ENCODE measurements around the gene QRFP. TPM values are rescaled to one million over a fixed set of nuclear protein-coding genes. Genes with fewer than 3 reads are reported as not detected.

QRFP gene
- total and polyA plus RNA-seq, 4 donors = 0.05 TPM; not detected in 3

DNA sequence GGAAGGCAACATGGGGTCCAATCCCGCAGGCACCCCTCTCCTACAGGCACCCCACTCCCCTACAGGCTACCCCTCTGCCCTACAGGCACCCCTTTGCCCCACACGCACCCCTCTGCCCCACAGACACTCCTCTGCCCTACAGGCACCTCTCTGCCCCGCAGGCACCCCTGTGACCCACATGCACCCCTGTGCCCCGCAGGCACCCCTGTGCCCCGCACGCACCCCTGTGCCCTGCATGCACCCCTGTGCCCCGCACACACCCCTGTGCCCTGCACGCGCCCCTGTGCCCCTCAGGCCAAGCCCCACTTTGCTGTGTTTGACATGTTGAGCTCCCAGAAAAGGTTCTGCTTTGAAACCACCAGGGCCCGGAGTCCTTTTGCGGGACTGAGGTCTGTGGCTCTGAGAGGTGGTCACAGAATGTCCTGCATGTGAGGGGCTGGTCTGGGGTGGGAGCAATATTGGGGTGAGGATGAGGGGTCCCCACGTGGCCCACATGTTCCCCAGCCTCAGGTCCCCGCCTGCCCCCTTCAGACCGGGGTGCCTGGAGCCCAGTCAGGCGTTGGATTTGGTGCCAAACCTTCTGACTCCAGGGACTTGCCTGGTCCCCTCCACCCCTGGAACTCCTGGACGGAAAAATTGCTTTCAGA lies 616 bp upstream of the QRFP start:
- 76% methylated on average over 16 of the region's 16 CpGs for WGBS
- DNase-seq (ENCODE audit: low spot score) = no peak
- no peak overlapping the region for H3K9ac ChIP-seq (ENCODE audit: low read depth in 1 of 2, low read length in 2 of 2)
- H3K27me3 ChIP-seq (ENCODE audit: control insufficient read depth in 4 of 4, insufficient read depth in 4 of 4, low read length in 3 of 4) = no peaks in the 10 kb centered on the region
- H3K9me3 ChIP-seq (ENCODE audit: control insufficient read depth in 4 of 4, low read length in 3 of 4) = no peaks in the 10 kb centered on the region
- H3K4me3 ChIP-seq (ENCODE audit: low read depth in 1 of 3, low read length in 3 of 3) = no peak overlapping the region
- TF ChIP-seq RAD21 (IDR thresholded peaks at IDR 0.05) = no peak
- no peak for TF ChIP-seq GABPA (IDR thresholded peaks at IDR 0.05 in 1 of 2, conservative IDR thresholded peaks at IDR 0.05 in 1 of 2)
- TF ChIP-seq NR2F2 (IDR thresholded peaks at IDR 0.05) = no peak
- TF ChIP-seq EGR1 (IDR thresholded peaks at IDR 0.05; ENCODE audit: low read depth in 2 of 2) = no peak
- TF ChIP-seq FOXA2 (IDR thresholded peaks at IDR 0.05) = no peak
- TF ChIP-seq, protein P1, sequence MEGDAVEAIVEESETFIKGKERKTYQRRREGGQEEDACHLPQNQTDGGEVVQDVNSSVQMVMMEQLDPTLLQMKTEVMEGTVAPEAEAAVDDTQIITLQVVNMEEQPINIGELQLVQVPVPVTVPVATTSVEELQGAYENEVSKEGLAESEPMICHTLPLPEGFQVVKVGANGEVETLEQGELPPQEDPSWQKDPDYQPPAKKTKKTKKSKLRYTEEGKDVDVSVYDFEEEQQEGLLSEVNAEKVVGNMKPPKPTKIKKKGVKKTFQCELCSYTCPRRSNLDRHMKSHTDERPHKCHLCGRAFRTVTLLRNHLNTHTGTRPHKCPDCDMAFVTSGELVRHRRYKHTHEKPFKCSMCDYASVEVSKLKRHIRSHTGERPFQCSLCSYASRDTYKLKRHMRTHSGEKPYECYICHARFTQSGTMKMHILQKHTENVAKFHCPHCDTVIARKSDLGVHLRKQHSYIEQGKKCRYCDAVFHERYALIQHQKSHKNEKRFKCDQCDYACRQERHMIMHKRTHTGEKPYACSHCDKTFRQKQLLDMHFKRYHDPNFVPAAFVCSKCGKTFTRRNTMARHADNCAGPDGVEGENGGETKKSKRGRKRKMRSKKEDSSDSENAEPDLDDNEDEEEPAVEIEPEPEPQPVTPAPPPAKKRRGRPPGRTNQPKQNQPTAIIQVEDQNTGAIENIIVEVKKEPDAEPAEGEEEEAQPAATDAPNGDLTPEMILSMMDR (IDR thresholded peaks at IDR 0.05; ENCODE audit: low read depth, low read length, missing input control) = no peak
- no peak for TF ChIP-seq HNF4G (IDR thresholded peaks at IDR 0.05)
- TF ChIP-seq TAF1 (conservative IDR thresholded peaks at IDR 0.05) = no peak
- no peak for TF ChIP-seq HNF4A (conservative IDR thresholded peaks at IDR 0.05)
- TF ChIP-seq, protein P2, sequence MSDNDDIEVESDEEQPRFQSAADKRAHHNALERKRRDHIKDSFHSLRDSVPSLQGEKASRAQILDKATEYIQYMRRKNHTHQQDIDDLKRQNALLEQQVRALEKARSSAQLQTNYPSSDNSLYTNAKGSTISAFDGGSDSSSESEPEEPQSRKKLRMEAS (IDR thresholded peaks at IDR 0.05) = no peak
- TF ChIP-seq SP1 (IDR thresholded peaks at IDR 0.05) = no peak
- H3K27ac ChIP-seq (ENCODE audit: low read depth in 1 of 2, low read length in 2 of 2) = no peak overlapping the region
- no peaks in the 10 kb centered on the region for H3K4me1 ChIP-seq (ENCODE audit: control insufficient read depth in 4 of 4, insufficient read depth in 4 of 4, low read length in 3 of 4)
- peaks cover 0 to 2% (median 0%) of the 10 kb centered on the region in 4 donors for H3K36me3 ChIP-seq (ENCODE audit: control insufficient read depth in 4 of 4, insufficient read depth in 3 of 4, low read depth in 1 of 4, low read length in 3 of 4)

DNA sequence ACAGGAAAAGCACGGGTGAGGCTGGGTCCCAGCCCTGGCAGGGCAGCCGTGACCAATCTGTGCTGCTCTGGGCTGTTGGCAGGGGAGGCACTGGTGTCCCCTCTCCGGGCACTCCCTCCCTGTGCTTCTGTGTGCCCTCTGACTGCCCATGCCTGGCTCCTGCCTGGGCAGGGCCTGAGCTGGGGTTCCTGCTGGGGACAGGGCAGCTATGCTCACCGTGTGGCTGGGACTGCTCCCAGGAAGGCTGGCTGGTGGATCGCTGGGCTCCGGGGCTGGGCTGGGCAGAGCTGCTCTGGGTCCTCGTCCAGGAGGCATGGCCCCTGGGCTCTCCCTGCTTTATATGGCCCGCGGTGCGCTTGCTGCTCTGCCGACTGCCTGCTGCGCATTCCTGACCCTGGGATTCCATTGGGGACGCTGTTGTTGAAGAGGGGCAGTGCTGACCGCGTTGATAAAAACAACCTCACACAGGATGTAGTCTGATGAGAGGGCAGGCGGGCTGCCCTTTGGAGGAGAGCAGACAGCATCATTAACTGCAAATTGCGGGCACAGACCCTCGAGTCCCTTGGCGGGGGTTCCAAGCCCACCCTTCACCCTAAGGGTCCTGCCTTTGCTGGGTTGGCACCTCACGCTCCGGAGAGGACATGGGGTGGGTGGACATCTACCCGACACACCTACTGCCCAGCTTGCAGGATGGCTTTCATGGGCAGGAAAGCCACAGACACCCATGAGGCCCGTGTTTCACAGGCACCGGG lies 955 bp downstream of the QRFP start:
- 59% methylated on average over 24 of the region's 24 CpGs for WGBS
- no peak overlapping the region for H3K27ac ChIP-seq (ENCODE audit: low read depth in 1 of 2, low read length in 2 of 2)
- H3K4me1 ChIP-seq (ENCODE audit: control insufficient read depth in 4 of 4, insufficient read depth in 4 of 4, low read length in 3 of 4) = no peaks in the 10 kb centered on the region

DNA sequence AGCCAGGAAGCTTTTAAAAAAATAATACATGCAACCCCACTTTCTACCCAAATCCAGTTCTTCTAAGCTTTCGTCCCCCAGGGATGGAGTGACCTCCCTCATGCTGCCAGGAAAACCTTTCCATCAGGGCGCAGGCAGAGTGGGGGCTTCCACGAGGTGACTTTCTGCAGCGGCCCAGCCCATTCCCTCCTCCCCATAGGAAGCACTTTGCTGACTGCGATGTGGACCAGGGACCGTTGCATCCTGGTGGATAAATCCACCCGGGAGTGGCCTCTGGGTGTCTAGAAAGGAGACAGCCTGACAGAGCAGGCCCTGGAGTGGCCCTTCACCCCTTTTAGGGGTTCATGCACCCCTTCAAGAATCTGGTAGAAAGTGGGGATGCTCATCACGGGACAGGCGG lies 1.6 kb downstream of the QRFP start:
- no peak for DNase-seq (ENCODE audit: low spot score)
- no peaks in the 10 kb centered on the region for H3K9me3 ChIP-seq (ENCODE audit: control insufficient read depth in 4 of 4, low read length in 3 of 4)
- no peaks in the 10 kb centered on the region for H3K4me1 ChIP-seq (ENCODE audit: control insufficient read depth in 4 of 4, insufficient read depth in 4 of 4, low read length in 3 of 4)
- 76% methylated on average over 9 of the region's 9 CpGs for WGBS
- no peak overlapping the region for H3K4me3 ChIP-seq (ENCODE audit: low read depth in 1 of 3, low read length in 3 of 3)
- no peak overlapping the region for H3K27ac ChIP-seq (ENCODE audit: low read depth in 1 of 2, low read length in 2 of 2)
- H3K36me3 ChIP-seq (ENCODE audit: control insufficient read depth in 4 of 4, insufficient read depth in 3 of 4, low read depth in 1 of 4, low read length in 3 of 4) = peaks cover 0 to 7% (median 0%) of the 10 kb centered on the region in 4 donors
- H3K27me3 ChIP-seq (ENCODE audit: control insufficient read depth in 4 of 4, insufficient read depth in 4 of 4, low read length in 3 of 4) = no peaks in the 10 kb centered on the region
- H3K9ac ChIP-seq (ENCODE audit: low read depth in 1 of 2, low read length in 2 of 2) = no peak overlapping the region
- TF ChIP-seq JUND (IDR thresholded peaks at IDR 0.05) (no peak), YY1 (IDR thresholded peaks at IDR 0.05) (no peak), FOXA1 (IDR thresholded peaks at IDR 0.05) (no peak), SP1 (IDR thresholded peaks at IDR 0.05) (no peak), NR2F2 (IDR thresholded peaks at IDR 0.05) (no peak)
- TF ChIP-seq, protein P3, sequence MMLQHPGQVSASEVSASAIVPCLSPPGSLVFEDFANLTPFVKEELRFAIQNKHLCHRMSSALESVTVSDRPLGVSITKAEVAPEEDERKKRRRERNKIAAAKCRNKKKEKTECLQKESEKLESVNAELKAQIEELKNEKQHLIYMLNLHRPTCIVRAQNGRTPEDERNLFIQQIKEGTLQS (IDR thresholded peaks at IDR 0.05) = no peak
- TF ChIP-seq, protein P1 (IDR thresholded peaks at IDR 0.05; ENCODE audit: low read depth, low read length, missing input control) = no peak
- TF ChIP-seq, protein P4, sequence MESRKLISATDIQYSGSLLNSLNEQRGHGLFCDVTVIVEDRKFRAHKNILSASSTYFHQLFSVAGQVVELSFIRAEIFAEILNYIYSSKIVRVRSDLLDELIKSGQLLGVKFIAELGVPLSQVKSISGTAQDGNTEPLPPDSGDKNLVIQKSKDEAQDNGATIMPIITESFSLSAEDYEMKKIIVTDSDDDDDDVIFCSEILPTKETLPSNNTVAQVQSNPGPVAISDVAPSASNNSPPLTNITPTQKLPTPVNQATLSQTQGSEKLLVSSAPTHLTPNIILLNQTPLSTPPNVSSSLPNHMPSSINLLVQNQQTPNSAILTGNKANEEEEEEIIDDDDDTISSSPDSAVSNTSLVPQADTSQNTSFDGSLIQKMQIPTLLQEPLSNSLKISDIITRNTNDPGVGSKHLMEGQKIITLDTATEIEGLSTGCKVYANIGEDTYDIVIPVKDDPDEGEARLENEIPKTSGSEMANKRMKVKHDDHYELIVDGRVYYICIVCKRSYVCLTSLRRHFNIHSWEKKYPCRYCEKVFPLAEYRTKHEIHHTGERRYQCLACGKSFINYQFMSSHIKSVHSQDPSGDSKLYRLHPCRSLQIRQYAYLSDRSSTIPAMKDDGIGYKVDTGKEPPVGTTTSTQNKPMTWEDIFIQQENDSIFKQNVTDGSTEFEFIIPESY (IDR thresholded peaks at IDR 0.05) = no peak
- TF ChIP-seq, protein P5, sequence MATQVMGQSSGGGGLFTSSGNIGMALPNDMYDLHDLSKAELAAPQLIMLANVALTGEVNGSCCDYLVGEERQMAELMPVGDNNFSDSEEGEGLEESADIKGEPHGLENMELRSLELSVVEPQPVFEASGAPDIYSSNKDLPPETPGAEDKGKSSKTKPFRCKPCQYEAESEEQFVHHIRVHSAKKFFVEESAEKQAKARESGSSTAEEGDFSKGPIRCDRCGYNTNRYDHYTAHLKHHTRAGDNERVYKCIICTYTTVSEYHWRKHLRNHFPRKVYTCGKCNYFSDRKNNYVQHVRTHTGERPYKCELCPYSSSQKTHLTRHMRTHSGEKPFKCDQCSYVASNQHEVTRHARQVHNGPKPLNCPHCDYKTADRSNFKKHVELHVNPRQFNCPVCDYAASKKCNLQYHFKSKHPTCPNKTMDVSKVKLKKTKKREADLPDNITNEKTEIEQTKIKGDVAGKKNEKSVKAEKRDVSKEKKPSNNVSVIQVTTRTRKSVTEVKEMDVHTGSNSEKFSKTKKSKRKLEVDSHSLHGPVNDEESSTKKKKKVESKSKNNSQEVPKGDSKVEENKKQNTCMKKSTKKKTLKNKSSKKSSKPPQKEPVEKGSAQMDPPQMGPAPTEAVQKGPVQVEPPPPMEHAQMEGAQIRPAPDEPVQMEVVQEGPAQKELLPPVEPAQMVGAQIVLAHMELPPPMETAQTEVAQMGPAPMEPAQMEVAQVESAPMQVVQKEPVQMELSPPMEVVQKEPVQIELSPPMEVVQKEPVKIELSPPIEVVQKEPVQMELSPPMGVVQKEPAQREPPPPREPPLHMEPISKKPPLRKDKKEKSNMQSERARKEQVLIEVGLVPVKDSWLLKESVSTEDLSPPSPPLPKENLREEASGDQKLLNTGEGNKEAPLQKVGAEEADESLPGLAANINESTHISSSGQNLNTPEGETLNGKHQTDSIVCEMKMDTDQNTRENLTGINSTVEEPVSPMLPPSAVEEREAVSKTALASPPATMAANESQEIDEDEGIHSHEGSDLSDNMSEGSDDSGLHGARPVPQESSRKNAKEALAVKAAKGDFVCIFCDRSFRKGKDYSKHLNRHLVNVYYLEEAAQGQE (IDR thresholded peaks at IDR 0.05) = no peak

More for the DNA sequence above, 955 bp downstream of the QRFP start:
- Histone ChIP-seq H3K4me3 (ENCODE audit: low read depth in 1 of 3, low read length in 3 of 3) (no peak overlapping the region), H3K27me3 (ENCODE audit: control insufficient read depth in 4 of 4, insufficient read depth in 4 of 4, low read length in 3 of 4) (no peaks in the 10 kb centered on the region), H3K36me3 (ENCODE audit: control insufficient read depth in 4 of 4, insufficient read depth in 3 of 4, low read depth in 1 of 4, low read length in 3 of 4) (peaks cover 0 to 2% (median 0%) of the 10 kb centered on the region in 4 donors), H3K9me3 (ENCODE audit: control insufficient read depth in 4 of 4, low read length in 3 of 4) (no peaks in the 10 kb centered on the region), H3K9ac (ENCODE audit: low read depth in 1 of 2, low read length in 2 of 2) (no peak overlapping the region)
- DNase-seq (ENCODE audit: low spot score) = no peak
- no peak for TF ChIP-seq HNF4A (conservative IDR thresholded peaks at IDR 0.05)

Data from liver (tissue), 9 donors.